Activated B cell treated with CpG ODN at 0.5 μM for 24 hours (primary cell): ENCODE results near the gene RTL3. TPM values are rescaled to one million over a fixed set of nuclear protein-coding genes. Genes with fewer than 3 reads are reported as not detected.

Source experiments
- ATAC-seq: fragments of 200-7000 bp; cut with Tn5 transposase; one replicate; pipeline ENCODE4 v1.10.0; 2021; ENCODE audit warnings: low read depth, mild to moderate bottlenecking, moderate library complexity
- CTCF ChIA-PET: fragments of 350-600 bp; sonication (Branson Sonifier 250); formaldehyde crosslinking; loops from one replicate; lab custom pipeline; 2021; ENCODE audit warnings: antibody characterized with exemption; lab: Charles Lee
- POLR2A ChIA-PET: fragments of 350-600 bp; sonication (Branson Sonifier 250); formaldehyde crosslinking; loops from one replicate; lab custom pipeline; 2021; ENCODE audit warnings: antibody characterized with exemption; lab: Charles Lee
- DNase-seq: peaks from one replicate; pipeline ENCODE4 v3.0.0; 2022
- H3K27ac Mint-ChIP-seq: one replicate; pipeline ENCODE4 v1.8.0; 2020; ENCODE audit warnings: mixed read lengths
- H3K27me3 Mint-ChIP-seq: one replicate; pipeline ENCODE4 v1.8.0; 2021; ENCODE audit warnings: mixed read lengths
- H3K36me3 Mint-ChIP-seq: one replicate; pipeline ENCODE4 v1.8.0; 2021; ENCODE audit warnings: low read depth, mixed read lengths
- H3K4me1 Mint-ChIP-seq: one replicate; pipeline ENCODE4 v1.8.0; 2021; ENCODE audit warnings: mixed read lengths
- H3K4me3 Mint-ChIP-seq: one replicate; pipeline ENCODE4 v1.8.0; 2020; ENCODE audit warnings: mild to moderate bottlenecking, mixed read lengths
- H3K9me3 Mint-ChIP-seq: one replicate; pipeline ENCODE4 v1.8.0; 2020; ENCODE audit warnings: mixed read lengths
- CTCF ChIP-seq: fragments of 200-600 bp; IDR thresholded peaks from one replicate; pipeline ENCODE4 v1.8.0; 2022; ENCODE audit warnings: antibody characterized with exemption, mild to moderate bottlenecking
- intact Hi-C: fragments of 100-400 bp; cut with micrococcal nuclease; formaldehyde crosslinking; loops from one replicate; pipeline ENCODE4 v1.15.1; 2024
- total RNA-seq: library from RNA; stranded (reverse); gene quantifications from 2 replicates; pipeline ENCODE4 v1.2.3, GENCODE V29; 2022

RTL3 gene
- total RNA-seq, 1 donor from 2014 or later: not detected

DNA sequence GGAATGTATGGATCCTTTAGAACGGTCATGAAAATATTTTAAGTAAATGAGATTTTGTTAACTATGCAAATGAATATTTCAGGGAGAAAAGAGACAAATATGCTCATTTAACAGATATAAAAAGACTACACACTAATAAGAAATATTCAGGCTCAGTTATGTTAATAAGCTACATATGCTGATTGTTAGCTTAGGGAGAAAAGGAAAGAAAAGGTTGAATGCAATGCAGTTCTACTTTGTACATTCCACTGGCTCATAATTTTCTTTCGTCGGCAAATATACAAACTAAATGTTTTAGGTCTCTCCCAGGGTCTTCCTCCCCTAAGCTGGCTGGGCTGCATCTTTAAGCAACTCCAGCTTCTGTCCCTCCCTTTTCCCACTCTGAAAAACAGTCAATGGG is 2.7 kb upstream of the RTL3 start:
- intact Hi-C loops: no loop called here
- Mint-ChIP-seq H3K36me3 (no peaks in the 10 kb centered on the region), H3K4me1 (peaks cover 2% of the 10 kb centered on the region), H3K9me3 (peaks cover 5% of the 10 kb centered on the region), H3K4me3 (no peak overlapping the region), H3K27ac (no peak overlapping the region), H3K27me3 (no peaks in the 10 kb centered on the region)
- POLR2A ChIA-PET: no interaction called here
- CTCF ChIA-PET: no interaction called here
- ATAC-seq (no peak), DNase-seq (no peak)
- TF ChIP-seq CTCF: no peak

GRCh38 chrX:78659955-78660354 is 827 bp upstream of the RTL3 start:
- no peaks in the 10 kb centered on the region for H3K9me3 Mint-ChIP-seq
- intact Hi-C loops: no loop called here
- no peaks in the 10 kb centered on the region for H3K36me3 Mint-ChIP-seq
- no peak for TF ChIP-seq CTCF
- no peak overlapping the region for H3K27ac Mint-ChIP-seq
- H3K4me1 Mint-ChIP-seq: peaks cover 2% of the 10 kb centered on the region
- H3K27me3 Mint-ChIP-seq: no peaks in the 10 kb centered on the region
- H3K4me3 Mint-ChIP-seq: no peak overlapping the region
- POLR2A ChIA-PET: no interaction called here
- CTCF ChIA-PET: no interaction called here
- ATAC-seq (no peak), DNase-seq (no peak)

GRCh38 chrX:78658414-78658813 is 714 bp downstream of the RTL3 start:
- Mint-ChIP-seq H3K36me3 (no peaks in the 10 kb centered on the region), H3K4me3 (no peak overlapping the region), H3K9me3 (no peaks in the 10 kb centered on the region), H3K4me1 (peaks cover 2% of the 10 kb centered on the region), H3K27ac (no peak overlapping the region), H3K27me3 (no peaks in the 10 kb centered on the region)
- CTCF ChIA-PET: no interaction called here
- ATAC-seq (no peak), DNase-seq (no peak)
- no peak for TF ChIP-seq CTCF
- POLR2A ChIA-PET: no interaction called here
- intact Hi-C loops: no loop called here

GRCh38 chrX:78655642-78656041 is 3.5 kb downstream of the RTL3 start:
- Mint-ChIP-seq H3K4me3 (no peak overlapping the region), H3K9me3 (no peaks in the 10 kb centered on the region), H3K4me1 (peaks cover 13% of the 10 kb centered on the region), H3K27ac (no peak overlapping the region), H3K36me3 (no peaks in the 10 kb centered on the region), H3K27me3 (no peaks in the 10 kb centered on the region)
- DNase-seq (no peak), ATAC-seq (no peak)
- ChIA-PET POLR2A (no interaction called here), CTCF (no interaction called here)
- TF ChIP-seq CTCF: no peak
- intact Hi-C loops: no loop called here

GRCh38 chrX:78653118-78653822 is 5.9 kb downstream of the RTL3 start:
- ATAC-seq (peak; percentile 42), DNase-seq (no peak)
- no peak overlapping the region for H3K4me3 Mint-ChIP-seq
- peaks cover 12% of the 10 kb centered on the region for H3K4me1 Mint-ChIP-seq
- intact Hi-C loops: no loop called here
- H3K27me3 Mint-ChIP-seq: no peaks in the 10 kb centered on the region
- CTCF ChIA-PET: no interaction called here
- no peak overlapping the region for H3K27ac Mint-ChIP-seq
- peaks cover under 1% of the 10 kb centered on the region for H3K9me3 Mint-ChIP-seq
- no peak for TF ChIP-seq CTCF
- POLR2A ChIA-PET: no interaction called here
- no peaks in the 10 kb centered on the region for H3K36me3 Mint-ChIP-seq
